GM18499 (cell line): ENCODE data around the gene OSM.
"Not testable (repeated sequence)": the region's sequence is repeated elsewhere in the genome, so short reads cannot be mapped to it uniquely, and the experiment has no call there.

Source experiments
- ATAC-seq: cut with Tn5 transposase; IDR thresholded peaks from one replicate; pipeline ENCODE4 v1.9.1; 2021; ENCODE audit warnings: moderate number of reproducible peaks; ENCODE audit not compliant: insufficient read depth, unreplicated experiment

The OSM gene

DNA sequence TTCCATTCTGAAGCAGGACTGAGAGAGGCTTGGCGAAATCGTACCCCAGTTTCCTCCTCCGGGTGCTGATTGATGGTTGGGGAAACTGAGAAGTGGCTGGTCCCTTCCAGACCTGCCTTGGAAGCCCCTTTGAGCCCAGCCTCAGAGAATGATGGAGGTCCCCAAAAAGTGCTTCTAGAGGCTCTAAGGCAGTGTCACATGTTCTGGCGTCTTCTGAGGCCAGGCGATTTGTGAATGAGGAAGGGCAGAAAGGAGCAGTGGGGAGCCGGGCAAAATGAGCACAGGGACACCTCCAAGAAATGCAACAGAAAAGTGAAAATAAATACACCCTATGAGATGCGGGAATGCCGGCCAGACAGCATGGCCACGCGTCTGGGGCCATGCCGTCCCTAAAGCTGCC, 19.1 kb downstream of the OSM start:
- ATAC-seq: no peak

DNA sequence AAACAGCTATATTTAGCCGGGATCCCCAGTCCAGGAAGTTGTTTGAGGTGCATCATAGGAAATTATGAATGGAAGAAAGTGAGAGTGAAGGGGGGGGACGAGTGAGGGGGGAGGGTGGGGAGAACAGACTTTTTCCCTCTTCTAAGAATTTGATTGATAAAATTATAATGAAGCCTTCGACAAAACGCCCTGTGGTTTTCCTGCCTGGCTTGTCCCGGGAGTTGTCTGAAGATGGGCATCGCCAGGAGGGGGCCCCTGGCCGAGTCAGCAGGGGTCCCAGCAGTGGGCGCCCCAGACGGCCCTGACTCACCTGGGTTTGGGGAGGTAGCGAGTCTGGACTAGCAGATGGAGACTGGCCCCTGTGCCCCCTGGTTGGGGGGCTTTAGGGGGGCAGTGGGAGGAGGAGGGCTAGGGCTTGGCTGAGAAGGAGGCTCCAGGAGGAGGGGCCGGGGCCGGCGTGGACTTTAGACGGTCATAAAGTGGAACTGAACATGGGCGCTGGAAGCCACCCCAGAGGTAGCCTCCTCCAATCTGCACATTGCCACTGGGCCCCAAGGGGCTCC, 19.8 kb downstream of the OSM start:
- no peak for ATAC-seq

DNA sequence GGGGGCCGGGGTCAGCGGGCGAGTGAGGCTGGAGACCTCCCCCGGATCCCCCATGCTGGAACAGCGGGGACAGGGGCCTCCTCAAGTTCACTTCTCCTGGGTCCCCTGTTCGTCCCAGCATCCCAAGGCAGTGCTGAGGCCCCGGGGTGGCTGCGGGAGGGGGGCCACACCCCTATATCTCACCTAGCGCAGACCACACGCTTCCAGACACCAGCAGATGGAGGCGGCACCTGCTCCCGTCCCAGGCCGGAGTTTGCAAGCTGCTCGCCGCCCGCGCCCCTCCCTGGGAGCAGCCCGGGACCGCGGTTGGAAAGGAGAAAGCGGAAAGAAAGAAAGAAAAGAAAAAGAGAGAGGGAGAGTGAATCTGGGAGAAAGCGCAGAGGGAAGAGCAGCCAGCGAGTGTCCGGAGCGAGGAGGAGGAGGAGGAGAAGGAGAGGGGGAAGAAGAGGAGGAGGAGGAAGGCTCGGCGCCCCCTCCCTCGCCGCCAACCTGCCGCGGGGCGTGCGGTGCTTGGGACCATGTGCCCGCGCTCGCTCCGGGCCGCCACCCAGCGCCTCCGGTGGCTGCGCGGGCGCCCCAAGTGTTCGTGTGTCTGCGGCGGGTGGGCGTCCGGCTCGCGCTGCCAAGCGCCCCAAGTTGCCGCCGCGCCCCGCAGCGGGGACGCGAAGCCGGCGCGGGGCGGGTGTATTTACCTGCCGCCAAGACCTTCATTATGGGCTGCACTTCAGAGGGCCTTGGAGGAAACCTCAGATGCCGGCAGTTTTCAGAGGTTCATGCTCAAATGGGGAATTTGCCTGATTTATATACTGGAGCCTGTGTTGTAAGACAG, 20.5 kb downstream of the OSM start, which contains the start of gene LIF:
TSS of gene LIF (minus strand) at position 775 of the 829 bp plus-strand sequence. CDS start at position 711, 64 bp downstream.
- ATAC-seq: no peak

DNA sequence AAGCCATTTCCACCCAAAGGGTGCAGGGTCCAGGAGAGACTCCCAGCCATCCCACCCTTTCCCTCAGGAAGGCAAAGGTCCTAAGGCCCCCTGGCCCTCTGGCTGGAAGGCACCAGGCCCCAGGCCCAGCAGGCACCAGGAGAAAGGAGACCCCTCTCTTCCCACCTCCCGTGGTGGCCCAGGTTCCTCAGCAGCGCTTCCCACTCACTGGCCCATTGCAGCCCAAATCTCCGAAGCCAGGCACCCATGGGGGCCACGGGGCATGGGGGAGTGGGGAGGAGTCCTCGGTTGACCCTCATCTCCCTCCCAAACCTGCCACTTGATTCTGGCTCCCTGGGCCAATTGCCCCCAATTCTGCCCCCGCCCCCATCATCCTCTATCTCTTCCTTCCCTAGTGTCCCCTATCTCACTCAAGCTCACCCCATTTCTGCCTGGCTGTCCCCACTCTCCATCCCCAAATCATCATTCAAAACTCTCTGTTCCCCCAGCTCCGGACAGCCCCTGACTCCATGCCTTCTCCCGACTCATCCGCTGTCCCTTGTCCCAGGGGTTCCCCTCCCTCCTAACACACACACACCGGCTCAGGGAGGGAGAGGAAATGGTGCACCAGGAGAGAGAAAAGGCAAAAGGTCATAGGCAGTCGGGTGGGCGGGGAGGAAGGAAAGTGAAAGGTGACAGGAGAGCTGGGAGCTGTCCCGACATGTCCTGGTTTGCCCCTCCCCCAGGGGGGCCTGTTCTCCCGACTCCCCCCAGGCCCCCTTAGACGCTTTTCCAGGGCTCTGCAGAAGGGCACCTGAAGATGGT, 21.3 kb downstream of the OSM start:
- no peak for ATAC-seq

DNA sequence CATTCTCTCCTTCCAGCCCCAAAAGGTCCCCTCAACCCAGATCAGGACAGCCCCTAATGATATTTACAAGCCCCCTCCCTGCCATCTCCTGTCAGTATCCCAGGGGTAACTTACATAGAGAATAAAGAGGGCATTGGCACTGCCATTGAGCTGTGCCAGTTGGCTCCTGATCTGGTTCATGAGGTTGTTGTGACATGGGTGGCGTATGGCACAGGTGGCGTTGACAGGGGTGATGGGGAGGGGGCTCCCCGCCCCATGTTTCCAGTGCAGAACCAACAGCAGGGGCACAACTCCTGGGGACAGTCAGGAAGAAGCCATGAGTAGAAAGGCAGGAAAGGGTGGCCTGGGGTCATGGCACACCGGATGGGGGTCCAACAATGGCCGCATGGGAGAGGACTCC, 22.0 kb downstream of the OSM start:
- ATAC-seq: no peak

DNA sequence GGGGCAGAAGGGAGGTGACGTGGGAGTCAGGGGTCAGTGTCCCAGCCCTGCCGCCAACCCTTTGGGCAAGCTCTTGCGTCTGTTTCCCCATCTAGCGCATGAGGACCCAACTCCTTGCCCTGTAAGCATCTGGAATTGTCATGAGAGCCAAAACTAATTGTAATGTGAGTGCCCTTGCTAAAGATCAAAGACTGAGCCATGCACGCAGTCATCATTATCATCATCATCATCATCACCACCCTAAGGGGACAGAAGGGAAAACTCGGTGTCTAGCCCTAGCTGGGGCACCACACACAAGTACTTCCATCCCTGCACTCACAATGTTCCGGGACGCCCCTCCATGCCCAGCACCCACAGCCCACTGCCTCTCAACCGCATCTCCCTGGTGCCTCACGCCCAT, 22.6 kb downstream of the OSM start:
- no peak for ATAC-seq

DNA sequence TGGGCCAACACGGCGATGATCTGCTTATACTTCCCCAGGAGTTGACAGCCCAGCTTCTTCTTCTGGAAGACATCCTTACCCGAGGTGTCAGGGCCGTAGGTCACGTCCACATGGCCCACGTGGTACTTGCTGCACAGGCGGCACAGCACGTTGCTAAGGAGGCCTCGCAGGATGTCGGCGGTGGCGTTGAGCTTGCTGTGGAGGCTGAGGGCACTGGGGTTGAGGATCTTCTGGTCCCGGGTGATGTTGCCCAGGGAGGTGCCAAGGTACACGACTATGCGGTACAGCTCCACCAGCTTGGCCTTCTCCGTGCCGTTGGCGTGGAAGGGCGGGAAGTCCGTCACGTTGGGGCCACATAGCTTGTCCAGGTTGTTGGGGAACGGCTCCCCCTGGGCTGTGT, 23.0 kb downstream of the OSM start:
- ATAC-seq: no peak

DNA sequence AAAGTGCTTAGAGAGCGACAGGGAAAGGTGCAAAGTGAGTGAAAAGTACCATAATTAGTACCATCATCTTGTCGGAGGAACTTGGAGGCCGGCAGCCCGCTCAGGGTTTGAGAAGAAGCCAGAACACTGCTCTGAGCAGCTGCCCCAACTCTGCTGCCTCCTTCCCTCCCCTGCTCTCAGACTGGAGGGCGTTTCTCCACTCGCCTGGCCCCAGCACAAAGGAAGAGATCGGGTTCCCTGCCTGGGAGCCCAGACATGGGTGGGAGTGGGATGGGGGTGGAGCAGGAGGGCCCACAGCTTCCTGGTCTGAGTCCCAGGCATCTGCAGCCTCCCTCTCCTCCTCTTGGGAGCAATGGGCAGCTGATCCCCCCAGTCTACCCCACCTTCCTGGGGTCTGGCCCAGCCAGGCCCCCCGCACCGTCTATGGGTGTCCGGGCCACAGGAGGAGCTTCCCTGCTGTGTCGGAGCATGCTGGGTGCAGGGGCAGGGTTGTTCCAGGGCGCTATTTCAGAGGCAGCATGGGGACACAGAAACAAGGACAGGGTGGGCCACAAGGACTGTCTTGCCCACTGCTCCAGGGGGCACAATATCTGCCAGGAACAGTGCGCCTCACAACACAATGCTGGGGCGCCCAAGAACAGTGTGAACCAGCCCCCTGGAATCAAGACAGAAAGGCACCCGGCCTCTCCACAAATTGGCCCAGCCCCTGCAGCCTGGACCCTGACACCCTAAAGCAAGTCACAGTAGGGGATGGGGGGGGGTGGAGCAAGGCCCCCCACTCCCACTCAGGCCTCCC, 24.9 kb downstream of the OSM start:
- no peak for ATAC-seq

DNA sequence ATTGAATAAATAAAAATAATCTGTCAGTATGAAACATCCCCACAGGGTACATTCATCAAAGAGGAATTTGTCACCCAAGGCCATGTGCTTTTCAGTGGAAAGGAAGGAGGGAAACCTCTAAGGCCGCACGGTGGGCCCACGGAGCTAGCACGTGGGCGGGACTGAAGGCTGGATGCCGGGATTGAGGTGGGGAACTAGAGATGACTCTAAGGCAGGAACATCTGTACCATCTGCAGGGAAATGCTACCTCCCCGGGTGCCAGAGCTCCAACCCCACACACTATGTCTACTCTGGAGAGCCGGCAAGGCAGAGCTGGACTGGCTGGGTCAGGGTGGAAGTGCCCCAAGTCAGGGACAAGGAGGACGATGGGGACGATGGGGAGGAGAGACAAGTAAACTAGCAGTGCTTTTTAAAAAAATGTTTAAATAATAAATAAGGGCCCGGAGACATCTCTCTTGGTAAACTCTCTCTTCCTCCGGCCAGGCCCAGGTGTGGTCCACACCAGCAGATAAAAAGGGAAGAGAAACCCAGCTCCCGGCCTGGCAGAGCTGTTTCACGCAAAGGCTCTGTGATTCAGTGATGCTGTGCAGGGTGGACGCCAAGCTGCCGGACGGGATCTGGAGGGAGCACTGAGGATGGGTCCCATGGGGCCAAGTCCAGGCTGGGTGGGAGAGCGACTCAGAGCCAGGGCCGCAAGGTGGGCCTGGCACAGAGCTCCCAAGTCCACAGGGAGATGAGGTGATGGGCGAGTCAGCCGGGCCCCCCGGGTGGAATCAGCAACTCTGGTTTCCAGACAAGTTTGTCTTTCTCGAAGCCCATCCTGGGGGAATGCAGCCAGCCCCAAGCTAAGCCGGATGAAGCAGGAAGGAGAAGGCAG, 25.9 kb downstream of the OSM start:
- ATAC-seq: no peak

DNA sequence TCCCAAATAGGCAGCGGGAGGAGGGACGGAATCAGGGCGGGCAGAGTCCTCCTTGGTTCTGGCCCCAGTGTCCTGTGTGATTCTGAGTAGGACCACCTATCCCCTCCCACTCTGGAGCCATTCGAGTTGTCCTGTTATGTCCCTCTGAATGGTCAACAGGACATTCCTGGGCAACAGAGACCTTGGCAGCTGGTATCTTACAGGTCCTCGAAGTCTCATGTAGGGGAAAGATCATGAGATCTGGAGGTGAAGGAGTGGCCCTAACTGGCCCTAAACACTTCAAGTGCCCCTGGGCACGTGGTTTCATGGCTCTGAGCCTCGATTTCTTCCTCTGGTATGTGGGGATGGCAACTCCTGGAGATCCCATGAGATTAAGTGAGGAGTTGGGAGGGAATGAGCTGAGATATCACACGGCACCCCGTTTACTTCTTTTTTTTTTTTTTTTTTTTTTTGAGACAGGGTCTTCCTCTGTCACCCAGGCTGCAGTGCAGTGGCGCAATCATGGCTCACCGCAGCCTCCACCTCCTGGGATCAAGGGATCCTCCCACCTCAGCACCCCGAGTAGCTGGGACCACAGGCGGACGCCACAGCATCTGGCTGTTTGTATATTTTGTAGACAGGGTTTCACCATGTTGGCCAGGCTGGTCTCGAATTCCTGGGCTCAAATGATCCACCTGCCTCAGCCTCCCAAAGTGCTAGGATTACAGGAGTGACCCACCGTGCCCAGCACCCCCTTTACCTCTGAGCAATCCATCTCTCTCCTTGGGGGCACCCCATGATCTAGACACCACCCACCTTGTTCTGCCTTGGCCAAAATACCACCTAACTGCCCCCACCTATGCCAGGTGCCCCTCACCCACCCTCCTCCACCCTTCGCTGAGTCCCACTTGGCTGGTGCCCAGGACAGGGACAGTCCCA, 26.9 kb downstream of the OSM start:
- no peak for ATAC-seq

DNA sequence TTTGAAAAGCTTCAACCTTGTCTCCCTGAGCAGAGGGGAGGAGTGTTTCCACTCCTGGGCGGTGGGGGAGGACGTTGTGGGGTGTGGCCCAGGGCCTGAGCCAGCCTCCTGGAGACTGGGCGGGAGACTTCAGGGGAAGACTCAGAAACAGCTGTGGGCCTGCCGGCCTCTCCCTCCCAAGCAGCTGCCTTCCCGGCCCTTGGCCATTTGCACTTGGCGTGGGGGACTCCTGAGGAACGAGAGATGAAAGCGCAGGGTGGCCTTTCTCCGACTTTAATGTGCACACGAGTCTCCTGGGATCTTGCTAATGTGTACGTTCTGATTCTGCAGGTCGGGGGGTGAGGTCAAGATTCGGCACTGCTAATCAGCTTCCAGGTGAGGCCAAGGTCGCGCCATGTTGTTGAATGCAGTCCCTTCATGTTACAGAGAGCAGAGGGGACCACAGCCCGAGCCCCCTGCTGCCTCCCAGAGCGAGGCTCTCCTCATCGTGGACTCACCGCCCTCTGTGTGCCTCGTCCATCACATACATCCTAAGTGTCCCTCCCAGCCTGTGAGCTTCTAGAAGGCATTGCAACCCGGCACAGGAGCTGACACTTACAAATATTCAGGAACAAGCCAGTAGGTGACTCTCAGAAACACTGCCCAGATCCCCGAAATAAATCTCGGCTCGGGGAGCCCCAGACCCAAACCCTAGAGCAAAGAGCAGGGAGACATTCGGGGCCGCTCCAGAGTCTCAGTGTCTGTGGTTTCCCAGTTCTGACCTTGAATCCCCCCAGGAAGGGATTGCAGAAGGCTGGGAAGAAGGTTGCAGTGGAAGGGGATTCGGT, 27.8 kb downstream of the OSM start:
- ATAC-seq: no peak

DNA sequence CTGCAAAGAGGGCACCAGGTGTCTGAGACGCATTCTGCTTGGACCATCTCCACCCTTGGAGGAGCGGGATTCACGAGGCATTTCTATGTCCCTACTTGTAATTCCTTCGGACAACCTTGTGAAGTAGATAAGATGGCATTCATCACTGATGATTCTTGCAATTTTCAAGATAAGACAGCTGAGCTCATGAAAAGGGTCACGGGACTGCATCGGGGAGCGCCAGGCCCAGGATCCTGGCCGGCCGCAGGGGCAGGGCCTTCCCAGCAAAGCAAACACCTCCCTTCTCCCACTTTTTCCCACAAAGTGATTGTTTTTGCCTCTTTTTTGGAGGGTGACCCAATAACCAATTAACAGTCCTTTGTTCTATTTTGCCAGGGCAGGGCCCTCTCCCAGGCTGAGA, 28.5 kb downstream of the OSM start:
- no peak for ATAC-seq

DNA sequence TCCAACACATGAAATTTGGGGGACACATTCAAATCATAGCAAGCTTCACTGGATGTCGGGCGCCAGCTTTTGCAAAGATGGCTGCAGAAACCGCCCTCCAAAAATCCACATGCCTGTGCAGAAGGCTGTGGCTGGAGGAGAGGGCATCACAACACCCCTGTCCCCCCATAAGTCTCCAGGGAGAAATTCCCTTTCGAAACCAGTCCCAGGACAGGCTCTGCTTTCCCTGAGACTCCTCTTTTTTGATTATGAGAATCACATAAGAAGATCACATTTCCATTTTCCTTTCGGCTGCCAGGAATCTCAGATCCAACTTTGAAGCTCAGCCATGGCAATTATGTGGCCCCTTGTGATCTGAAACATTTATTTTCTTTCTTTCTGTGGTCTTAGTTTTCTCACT, 29.8 kb downstream of the OSM start:
- ATAC-seq: no peak

DNA sequence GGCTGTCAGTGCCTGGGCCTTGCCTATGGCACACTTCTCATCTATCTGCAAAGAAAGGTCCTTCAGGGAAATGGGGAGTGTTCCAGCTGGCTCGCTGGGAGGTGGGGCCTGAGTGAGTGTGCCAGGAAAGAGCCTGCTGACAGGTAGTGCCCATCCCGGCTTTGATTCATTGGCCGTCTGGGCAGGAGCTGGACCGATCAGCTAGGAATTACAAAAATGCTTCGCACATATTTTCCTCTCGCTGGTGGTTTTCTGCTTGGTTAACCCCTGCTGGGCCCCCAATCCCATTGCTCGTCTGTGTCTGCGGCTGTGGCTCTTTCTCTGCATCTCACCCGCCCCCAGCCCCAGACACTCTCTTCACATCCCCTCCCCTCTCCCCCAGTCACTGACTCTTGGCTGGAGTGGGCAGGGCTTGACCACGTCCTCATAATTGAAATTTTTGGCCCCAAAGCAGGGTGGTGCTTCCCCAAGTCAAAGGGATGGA, 30.9 kb downstream of the OSM start:
- ATAC-seq: no peak

DNA sequence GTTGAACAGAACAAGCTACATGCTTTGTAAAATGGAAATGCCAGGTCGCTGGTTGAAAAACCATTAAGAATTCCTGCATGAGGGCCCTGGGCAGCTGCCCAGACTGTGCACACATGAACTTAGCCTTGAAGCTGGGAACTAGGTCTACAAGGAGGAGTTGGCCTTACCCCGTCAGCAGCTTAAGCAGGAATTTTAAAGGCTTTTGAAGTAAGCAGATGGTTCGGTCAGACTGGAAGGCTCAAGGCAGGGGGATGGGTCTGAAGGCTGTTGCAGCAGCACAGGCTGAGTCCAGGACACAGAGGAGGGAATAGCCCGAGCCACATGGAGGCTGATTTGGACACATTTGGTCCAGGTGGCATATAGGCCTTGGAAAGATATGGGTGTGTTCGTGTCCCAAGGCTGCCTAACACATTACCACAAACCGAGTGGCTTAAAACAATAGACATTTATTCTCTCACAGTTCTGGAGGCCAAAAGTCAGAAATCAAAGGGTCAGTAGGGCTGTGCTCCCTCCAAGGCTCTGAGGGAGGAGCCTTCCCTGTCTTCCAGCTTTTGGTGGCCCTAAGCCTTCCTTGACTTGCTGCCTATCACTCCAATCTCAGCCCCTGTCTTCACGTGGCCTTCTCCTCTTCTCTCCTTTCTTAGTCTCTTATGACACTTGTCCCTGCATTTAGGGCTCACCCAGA, 31.7 kb downstream of the OSM start:
- ATAC-seq: no peak

DNA sequence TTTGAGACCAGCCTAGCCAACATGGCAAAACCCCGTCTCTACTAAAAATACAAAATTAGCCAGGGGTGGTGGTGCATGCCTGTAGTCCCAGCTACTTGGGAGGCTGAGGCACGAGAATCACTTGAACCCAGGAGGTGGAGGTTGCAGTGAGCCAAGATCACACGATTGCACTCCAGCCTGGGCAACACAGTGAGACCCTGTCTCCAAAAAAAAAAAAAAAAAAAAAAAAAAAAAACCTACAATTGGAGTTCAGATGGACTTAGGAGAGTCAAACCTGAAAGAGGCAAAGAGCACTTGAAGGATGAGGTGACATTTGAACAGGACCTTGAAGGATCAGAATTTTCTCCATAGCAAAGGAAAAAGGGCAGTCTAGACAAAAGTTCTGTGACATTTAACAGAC, 32.3 kb downstream of the OSM start:
- not testable (repeated sequence) for ATAC-seq

DNA sequence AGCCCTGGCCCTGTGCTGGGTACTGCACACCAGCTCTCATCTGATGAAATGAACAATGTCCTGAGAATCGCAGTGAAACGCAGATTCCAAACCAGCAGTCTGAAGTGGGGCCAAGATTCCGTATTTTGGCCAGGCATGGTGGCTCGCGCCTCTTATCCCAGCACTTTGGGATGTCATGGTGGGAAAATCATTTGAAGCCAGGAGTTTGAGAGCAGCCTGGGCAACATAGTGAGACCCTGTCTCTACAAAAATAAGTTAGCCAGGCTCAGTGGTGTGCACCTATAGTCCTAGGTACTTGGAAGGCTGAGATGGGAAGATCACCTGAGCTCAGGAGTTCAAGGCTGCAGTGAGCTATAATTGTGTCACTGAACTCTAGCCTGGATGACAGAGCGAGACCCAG, 33.1 kb downstream of the OSM start:
- no peak for ATAC-seq
